GM18870 (cell line): Measurements from ENCODE around the gene KSR1.
"Not testable (repeated sequence)": the region's sequence is repeated elsewhere in the genome, so short reads cannot be mapped to it uniquely, and the experiment has no call there.

Experiments used
- ATAC-seq: cut with Tn5 transposase; IDR thresholded peaks from one replicate; pipeline ENCODE4 v1.9.1; 2021; ENCODE audit warnings: moderate library complexity; ENCODE audit not compliant: unreplicated experiment

KSR1 gene

DNA sequence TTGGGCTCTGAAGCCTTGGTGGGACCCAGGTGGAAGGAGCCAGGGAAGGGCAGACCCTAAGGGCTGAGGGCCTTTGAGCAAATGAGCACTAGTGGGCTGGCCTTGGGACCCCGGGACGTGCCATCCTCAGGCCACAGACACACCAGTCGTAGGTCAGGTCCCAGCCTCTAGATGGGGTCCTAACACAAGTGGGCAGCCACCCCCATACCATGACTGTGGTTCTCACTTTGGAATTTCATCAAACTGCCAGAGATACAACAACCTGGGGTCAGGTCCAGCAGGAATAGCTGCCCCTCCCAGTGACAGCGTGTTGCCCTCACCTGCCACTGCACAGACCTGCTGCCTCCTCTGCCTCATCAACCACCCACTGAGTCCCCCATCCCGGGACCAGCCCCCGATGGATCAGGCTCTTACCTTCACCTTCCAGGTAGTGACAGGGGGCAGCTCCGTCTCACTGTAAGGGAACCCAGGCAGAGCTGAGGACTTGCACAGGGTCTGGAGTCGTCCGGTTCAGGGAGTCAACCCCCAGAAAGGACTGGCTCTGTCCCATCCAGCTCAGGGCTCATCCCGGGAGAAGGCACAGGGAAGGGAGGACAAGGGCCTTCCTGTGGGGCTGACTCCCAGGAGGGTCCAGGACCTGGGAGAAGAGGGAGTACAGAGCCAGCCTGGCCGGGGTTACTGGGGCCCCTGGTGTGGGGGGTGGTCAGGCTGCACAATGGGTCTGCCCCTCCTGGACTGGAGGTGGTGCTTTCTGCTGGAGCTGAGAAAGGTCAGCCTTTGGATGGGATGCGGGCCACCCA is 214.7 kb downstream of the KSR1 start:
- no peak for ATAC-seq

DNA sequence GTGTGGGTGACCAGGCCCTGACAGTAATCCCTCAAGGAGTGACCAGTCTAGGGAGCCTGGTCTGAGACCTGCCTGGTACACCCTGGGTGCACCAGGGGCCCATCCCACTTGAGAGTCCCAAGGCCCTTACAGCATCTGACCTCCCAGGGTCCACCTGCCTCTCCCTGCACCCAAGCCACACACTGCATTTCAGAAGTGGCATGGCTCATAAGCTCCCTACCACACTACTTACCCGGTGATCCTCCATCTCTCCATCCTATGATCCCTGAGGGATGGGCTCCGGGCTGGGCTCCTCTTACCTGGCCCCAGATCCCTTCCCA is 215.3 kb downstream of the KSR1 start:
- no peak for ATAC-seq

DNA sequence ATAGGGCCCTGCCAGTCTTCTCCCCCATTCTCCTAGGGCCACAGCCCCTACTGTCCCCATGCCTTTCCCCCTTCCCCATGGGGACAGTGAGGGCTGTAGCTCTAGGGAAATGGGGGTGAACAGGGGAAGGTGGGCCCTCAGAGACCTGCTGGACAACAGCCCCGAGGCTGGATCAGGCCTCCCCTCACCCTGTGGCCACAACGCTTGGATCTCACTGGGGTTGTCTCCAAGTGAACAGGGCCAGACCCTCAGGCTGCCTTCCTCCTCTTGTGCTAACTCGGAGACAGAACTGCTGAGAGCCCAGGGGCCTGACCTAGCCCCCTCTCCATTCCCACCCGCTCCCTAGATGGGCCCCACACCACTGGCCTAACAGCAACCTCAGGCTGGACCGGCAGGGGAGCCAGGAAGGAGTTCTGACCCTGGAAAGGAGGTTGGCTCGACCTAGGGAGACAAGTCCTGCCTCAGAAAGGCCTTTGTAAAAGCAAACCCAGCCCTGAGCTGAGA is 215.8 kb downstream of the KSR1 start:
- not testable (repeated sequence) for ATAC-seq

DNA sequence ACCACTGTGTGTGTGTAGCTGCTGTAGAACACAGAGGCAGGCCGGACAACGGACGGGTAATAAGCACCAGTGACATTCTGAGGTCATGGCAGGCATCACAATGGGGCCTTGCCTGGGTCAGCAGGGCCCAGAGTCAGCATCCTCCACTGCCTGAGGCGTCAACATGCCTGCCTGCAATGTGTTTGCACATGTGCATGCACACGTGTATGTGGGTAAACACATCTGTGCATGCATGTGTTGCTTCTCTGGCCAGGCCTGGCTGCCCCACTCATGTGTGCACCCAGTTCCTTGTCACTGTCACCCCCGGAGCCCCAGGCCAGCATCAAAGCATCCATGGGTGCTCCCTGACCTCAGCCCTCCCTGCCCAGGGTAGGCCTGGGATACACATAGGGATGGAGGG is 218.1 kb downstream of the KSR1 start:
- ATAC-seq, result no peak
